Activated T-helper 1 cell treated with anti-CD3 and anti-CD28 coated beads, Interleukin-12 subunit alpha, Interleukin-12 subunit beta, Interleukin-2, Interleukin-4 antibody, amounts not matched to agents 30 ng/mL and 10 ng/mL and 1 ng/mL, durations not matched to agents 14 hours and 24 hours and 36 hours (primary cell): ENCODE measurements around the gene DAB1. TPM values are rescaled to one million over a fixed set of nuclear protein-coding genes. Genes with fewer than 3 reads are reported as not detected.

ENCODE experiments used
- DNase-seq: peaks from one replicate; pipeline ENCODE4 v3.0.0; 2021; ENCODE audit warnings: low spot score
- H3K27ac Mint-ChIP-seq: one replicate; pipeline ENCODE4 v1.8.0; 2021; ENCODE audit warnings: mild to moderate bottlenecking, mixed read lengths
- H3K27me3 Mint-ChIP-seq: one replicate; pipeline ENCODE4 v1.8.0; 2022; ENCODE audit warnings: mild to moderate bottlenecking, moderate library complexity, mixed read lengths; ENCODE audit not compliant: insufficient read depth
- H3K36me3 Mint-ChIP-seq: one replicate; pipeline ENCODE4 v1.8.0; 2021; ENCODE audit warnings: low read depth, mixed read lengths
- H3K4me1 Mint-ChIP-seq: one replicate; pipeline ENCODE4 v1.8.0; 2021; ENCODE audit warnings: low read depth, mixed read lengths
- H3K4me3 Mint-ChIP-seq: one replicate; pipeline ENCODE4 v1.8.0; 2021; ENCODE audit warnings: mild to moderate bottlenecking, moderate library complexity, mixed read lengths
- H3K9me3 Mint-ChIP-seq: one replicate; pipeline ENCODE4 v1.8.0; 2021; ENCODE audit warnings: mixed read lengths
- intact Hi-C: fragments of 100-400 bp; cut with micrococcal nuclease; formaldehyde crosslinking; loops from one replicate; pipeline ENCODE4 v1.15.1; 2024
- total RNA-seq: library from RNA; stranded (reverse); gene quantifications from 2 replicates; pipeline ENCODE4 v1.2.3, GENCODE V29; 2022

DAB1 gene
- total RNA-seq, 1 donor from 2014 or later, result not detected

GRCh38 chr1:57269630-57270225 lies 154.1 kb downstream of the DAB1 start:
- H3K4me3 Mint-ChIP-seq, result no peak overlapping the region
- H3K27ac Mint-ChIP-seq, result no peak overlapping the region
- no peaks in the 10 kb centered on the region for H3K4me1 Mint-ChIP-seq
- no peaks in the 10 kb centered on the region for H3K9me3 Mint-ChIP-seq
- DNase-seq, result no peak
- H3K36me3 Mint-ChIP-seq, result no peaks in the 10 kb centered on the region
- no peaks in the 10 kb centered on the region for H3K27me3 Mint-ChIP-seq
- intact Hi-C loops, result no loop called here

GRCh38 chr1:57265104-57265503 lies 158.8 kb downstream of the DAB1 start:
- no peak overlapping the region for H3K27ac Mint-ChIP-seq
- no peaks in the 10 kb centered on the region for H3K4me1 Mint-ChIP-seq
- H3K36me3 Mint-ChIP-seq, result no peaks in the 10 kb centered on the region
- intact Hi-C loops, result no loop called here
- no peak overlapping the region for H3K4me3 Mint-ChIP-seq
- no peaks in the 10 kb centered on the region for H3K9me3 Mint-ChIP-seq
- no peak for DNase-seq
- no peaks in the 10 kb centered on the region for H3K27me3 Mint-ChIP-seq

- Mint-ChIP-seq H3K27me3 (no peaks in the 10 kb centered on the region), H3K36me3 (no peaks in the 10 kb centered on the region), H3K27ac (no peak overlapping the region), H3K4me1 (no peaks in the 10 kb centered on the region), H3K4me3 (no peak overlapping the region), H3K9me3 (no peaks in the 10 kb centered on the region)
- no peak for DNase-seq
- intact Hi-C loops, result no loop called here
These were observed 161.4 kb downstream of the DAB1 start for GRCh38 chr1:57262472-57262871.

- DNase-seq, result no peak
- Mint-ChIP-seq H3K9me3 (no peaks in the 10 kb centered on the region), H3K36me3 (no peaks in the 10 kb centered on the region), H3K4me3 (no peak overlapping the region), H3K4me1 (no peaks in the 10 kb centered on the region), H3K27ac (no peak overlapping the region), H3K27me3 (peaks cover 2% of the 10 kb centered on the region)
- intact Hi-C loops, result no loop called here
These were observed 165.1 kb downstream of the DAB1 start for GRCh38 chr1:57258557-57259325.

GRCh38 chr1:57255945-57256344 lies 167.9 kb downstream of the DAB1 start:
- Mint-ChIP-seq H3K36me3 (no peaks in the 10 kb centered on the region), H3K9me3 (no peaks in the 10 kb centered on the region), H3K4me3 (no peak overlapping the region), H3K27ac (no peak overlapping the region), H3K27me3 (peaks cover 2% of the 10 kb centered on the region), H3K4me1 (no peaks in the 10 kb centered on the region)
- DNase-seq, result no peak
- intact Hi-C loops, result no loop called here

- no peak for DNase-seq
- H3K4me1 Mint-ChIP-seq, result no peaks in the 10 kb centered on the region
- intact Hi-C loops, result no loop called here
- H3K36me3 Mint-ChIP-seq, result no peaks in the 10 kb centered on the region
- H3K9me3 Mint-ChIP-seq, result no peaks in the 10 kb centered on the region
- no peak overlapping the region for H3K27ac Mint-ChIP-seq
- H3K27me3 Mint-ChIP-seq, result peaks cover 2% of the 10 kb centered on the region
- H3K4me3 Mint-ChIP-seq, result no peak overlapping the region
These were observed 169.8 kb downstream of the DAB1 start for GRCh38 chr1:57254022-57254421.

- H3K9me3 Mint-ChIP-seq, result no peaks in the 10 kb centered on the region
- H3K4me1 Mint-ChIP-seq, result no peaks in the 10 kb centered on the region
- peaks cover 2% of the 10 kb centered on the region for H3K27me3 Mint-ChIP-seq
- intact Hi-C loops, result no loop called here
- DNase-seq, result no peak
- H3K4me3 Mint-ChIP-seq, result no peak overlapping the region
- H3K36me3 Mint-ChIP-seq, result no peaks in the 10 kb centered on the region
- no peak overlapping the region for H3K27ac Mint-ChIP-seq
These were observed 171.1 kb downstream of the DAB1 start for GRCh38 chr1:57252597-57253294.

GRCh38 chr1:57250021-57250420 lies 173.8 kb downstream of the DAB1 start:
- intact Hi-C loops, result no loop called here
- no peaks in the 10 kb centered on the region for H3K27me3 Mint-ChIP-seq
- no peak for DNase-seq
- H3K4me3 Mint-ChIP-seq, result no peak overlapping the region
- H3K27ac Mint-ChIP-seq, result no peak overlapping the region
- no peaks in the 10 kb centered on the region for H3K9me3 Mint-ChIP-seq
- H3K4me1 Mint-ChIP-seq, result no peaks in the 10 kb centered on the region
- H3K36me3 Mint-ChIP-seq, result no peaks in the 10 kb centered on the region

GRCh38 chr1:57249511-57249910 lies 174.3 kb downstream of the DAB1 start:
- Mint-ChIP-seq H3K27me3 (no peaks in the 10 kb centered on the region), H3K36me3 (no peaks in the 10 kb centered on the region), H3K9me3 (no peaks in the 10 kb centered on the region), H3K27ac (no peak overlapping the region), H3K4me1 (no peaks in the 10 kb centered on the region), H3K4me3 (no peak overlapping the region)
- intact Hi-C loops, result no loop called here
- DNase-seq, result no peak

- no peaks in the 10 kb centered on the region for H3K4me1 Mint-ChIP-seq
- intact Hi-C loops, result no loop called here
- H3K4me3 Mint-ChIP-seq, result no peak overlapping the region
- no peaks in the 10 kb centered on the region for H3K9me3 Mint-ChIP-seq
- no peak overlapping the region for H3K27ac Mint-ChIP-seq
- no peak for DNase-seq
- no peaks in the 10 kb centered on the region for H3K27me3 Mint-ChIP-seq
- no peaks in the 10 kb centered on the region for H3K36me3 Mint-ChIP-seq
These were observed 175.0 kb downstream of the DAB1 start for GRCh38 chr1:57248830-57249229.

GRCh38 chr1:57238233-57238781 lies 185.6 kb downstream of the DAB1 start:
- Mint-ChIP-seq H3K9me3 (no peaks in the 10 kb centered on the region), H3K27ac (no peak overlapping the region), H3K27me3 (peaks cover 5% of the 10 kb centered on the region), H3K36me3 (no peaks in the 10 kb centered on the region), H3K4me3 (no peak overlapping the region), H3K4me1 (no peaks in the 10 kb centered on the region)
- no peak for DNase-seq
- intact Hi-C loops, result no loop called here

- Mint-ChIP-seq H3K4me3 (no peak overlapping the region), H3K9me3 (no peaks in the 10 kb centered on the region), H3K27me3 (peaks cover 5% of the 10 kb centered on the region)
These were observed 187.9 kb downstream of the DAB1 start for GRCh38 chr1:57235730-57236510.

More at GRCh38 chr1:57235730-57236510, 187.9 kb downstream of the DAB1 start:
- Mint-ChIP-seq H3K27ac (no peak overlapping the region), H3K4me1 (no peaks in the 10 kb centered on the region), H3K36me3 (no peaks in the 10 kb centered on the region)
- intact Hi-C loops, result no loop called here
- DNase-seq, result no peak
